ENCODE measurements around the gene OR11A1. TPM values are rescaled to one million over a fixed set of nuclear protein-coding genes. Genes with fewer than 3 reads are reported as not detected.

Gene OR11A1, protein sequence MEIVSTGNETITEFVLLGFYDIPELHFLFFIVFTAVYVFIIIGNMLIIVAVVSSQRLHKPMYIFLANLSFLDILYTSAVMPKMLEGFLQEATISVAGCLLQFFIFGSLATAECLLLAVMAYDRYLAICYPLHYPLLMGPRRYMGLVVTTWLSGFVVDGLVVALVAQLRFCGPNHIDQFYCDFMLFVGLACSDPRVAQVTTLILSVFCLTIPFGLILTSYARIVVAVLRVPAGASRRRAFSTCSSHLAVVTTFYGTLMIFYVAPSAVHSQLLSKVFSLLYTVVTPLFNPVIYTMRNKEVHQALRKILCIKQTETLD
- not detected for total RNA-seq

DNA sequence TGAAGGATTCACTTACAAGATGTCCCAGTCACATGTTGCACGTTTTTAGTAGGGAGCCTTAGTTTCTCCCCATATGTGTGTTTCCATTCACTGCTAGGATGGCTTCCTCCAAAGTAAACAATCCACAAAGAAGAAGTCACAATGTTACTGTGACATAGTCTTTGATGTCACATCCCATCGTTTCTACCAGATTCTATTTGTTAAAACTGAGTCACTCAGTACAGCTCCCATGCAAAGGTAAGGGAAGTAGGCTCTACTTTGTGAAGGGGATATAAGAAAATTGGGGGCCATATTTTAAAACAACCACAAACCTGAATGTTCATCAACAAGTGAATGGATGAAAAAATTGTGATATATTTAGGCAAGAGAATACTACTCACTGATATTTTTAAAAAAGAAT lies at the start of gene OR11A1, which contains the start of gene OR2H1:
TSS of gene OR11A1 (minus strand) at position 101 of the 400 bp plus-strand sequence. CDS start 29,430 bp downstream, outside the sequence.
TSS of gene OR2H1 (plus strand) at position 185 of the 400 bp plus-strand sequence. CDS start 4,615 bp downstream, outside the sequence.
- Mint-ChIP-seq H3K36me3 (no peaks in the 10 kb centered on the region), H3K27ac (no peak within 1 kb of the TSS), H3K9me3 (no peaks in the 10 kb centered on the region)
- DNase-seq (ENCODE audit: low spot score in 2 of 2) (no peak), ATAC-seq (no peak)

DNA sequence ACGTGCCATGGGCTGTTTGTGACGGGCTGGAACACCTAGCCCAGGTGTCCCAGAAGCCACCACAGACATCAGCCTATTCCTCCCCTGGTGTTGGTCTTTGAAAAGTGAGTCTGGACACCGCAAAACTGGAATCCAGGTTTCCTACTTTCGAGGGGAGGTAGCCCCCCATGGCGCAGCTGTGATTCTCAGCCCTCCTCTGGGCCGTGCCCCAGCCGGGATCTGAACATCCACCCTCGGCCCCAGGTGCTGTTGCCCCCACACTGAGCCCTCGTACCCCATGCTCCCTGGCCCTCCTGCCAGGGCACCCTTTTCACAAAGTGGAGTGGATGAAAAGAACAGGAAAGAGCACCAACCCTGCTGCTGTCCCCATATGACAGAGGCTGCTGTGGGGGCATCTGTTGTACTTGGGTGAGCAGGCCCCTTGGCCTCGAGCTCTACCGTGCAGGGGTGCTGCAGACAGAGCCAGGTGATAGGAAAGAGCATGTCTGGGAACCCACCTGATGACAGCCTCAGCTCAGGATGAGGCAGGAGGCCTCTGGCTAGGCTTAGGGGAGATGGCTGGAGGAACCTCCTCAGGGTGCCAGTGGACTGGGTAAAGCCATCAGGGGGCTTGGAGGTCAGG lies 49.7 kb upstream of the OR11A1 start:
- H3K36me3 Mint-ChIP-seq: no peaks in the 10 kb centered on the region
- no peak for ATAC-seq
- no peak for DNase-seq (ENCODE audit: low spot score in 2 of 2)
- no peak overlapping the region for H3K27ac Mint-ChIP-seq
- H3K9me3 Mint-ChIP-seq: no peaks in the 10 kb centered on the region

DNA sequence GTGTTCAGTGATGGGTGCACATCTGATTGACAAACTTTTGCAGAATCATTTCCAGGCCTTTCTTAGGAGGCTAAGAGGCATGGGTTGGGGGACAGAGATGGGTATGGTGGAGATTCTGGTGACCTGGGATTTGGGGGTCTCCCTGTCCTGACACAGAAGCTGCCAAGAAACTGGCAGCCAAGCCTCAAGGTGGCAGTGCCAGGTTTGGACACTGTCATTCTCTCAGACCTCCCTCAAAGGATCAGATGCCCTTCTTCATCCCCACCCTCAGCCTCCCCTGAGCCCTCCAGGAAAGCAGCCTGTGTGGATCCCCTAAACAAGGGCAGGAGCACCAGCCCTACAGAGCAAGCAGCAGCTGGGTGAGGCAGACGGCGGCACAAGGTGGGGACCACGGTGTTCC lies 48.9 kb upstream of the OR11A1 start:
- Mint-ChIP-seq H3K9me3 (no peaks in the 10 kb centered on the region), H3K36me3 (no peaks in the 10 kb centered on the region), H3K27ac (peak overlapping the region in 1 of 2 donors; percentile 4)
- DNase-seq (ENCODE audit: low spot score in 2 of 2) (no peak), ATAC-seq (no peak)

DNA sequence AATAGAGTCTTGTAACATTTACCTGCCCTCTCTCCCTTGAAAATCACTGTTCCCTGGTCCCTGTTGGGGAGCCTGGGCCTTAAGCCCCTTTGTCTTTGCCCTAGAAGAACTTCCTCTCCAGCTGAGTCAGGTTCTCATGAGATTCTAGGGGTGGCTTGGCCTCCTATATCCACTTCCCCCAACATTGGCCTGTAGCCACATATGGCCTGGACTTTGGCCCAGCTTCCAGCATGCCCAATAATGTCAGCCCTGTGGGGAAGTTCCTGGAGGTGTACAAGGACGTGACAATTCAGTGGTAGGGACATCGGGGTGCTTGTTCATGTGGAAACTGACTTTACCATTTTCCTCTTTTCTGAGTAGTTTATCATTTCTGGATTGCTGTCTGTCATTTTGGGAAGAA lies 48.1 kb upstream of the OR11A1 start:
- no peaks in the 10 kb centered on the region for H3K36me3 Mint-ChIP-seq
- ATAC-seq: no peak
- H3K27ac Mint-ChIP-seq: no peak overlapping the region
- DNase-seq (ENCODE audit: low spot score in 2 of 2): no peak
- H3K9me3 Mint-ChIP-seq: no peaks in the 10 kb centered on the region

DNA sequence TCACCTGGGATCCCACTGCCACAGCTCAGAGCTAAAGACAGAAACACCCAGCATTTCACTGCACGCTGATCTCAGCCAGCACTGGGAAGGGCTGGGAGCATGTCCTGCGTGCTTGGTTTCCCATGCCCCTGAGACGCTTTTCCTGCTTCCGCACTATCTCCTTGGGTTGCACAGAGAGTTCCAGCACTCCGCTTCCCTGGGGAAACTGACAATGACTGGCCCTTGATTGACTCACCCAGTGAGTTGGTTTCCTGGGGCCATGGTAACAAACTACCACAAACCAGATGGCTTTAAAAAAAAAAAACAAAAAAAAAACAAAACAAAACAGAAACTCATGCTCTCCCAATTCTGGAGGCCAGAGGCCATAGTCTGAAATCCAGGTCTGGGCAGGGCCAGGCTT lies 45.7 kb upstream of the OR11A1 start:
- H3K27ac Mint-ChIP-seq: no peak overlapping the region

DNA sequence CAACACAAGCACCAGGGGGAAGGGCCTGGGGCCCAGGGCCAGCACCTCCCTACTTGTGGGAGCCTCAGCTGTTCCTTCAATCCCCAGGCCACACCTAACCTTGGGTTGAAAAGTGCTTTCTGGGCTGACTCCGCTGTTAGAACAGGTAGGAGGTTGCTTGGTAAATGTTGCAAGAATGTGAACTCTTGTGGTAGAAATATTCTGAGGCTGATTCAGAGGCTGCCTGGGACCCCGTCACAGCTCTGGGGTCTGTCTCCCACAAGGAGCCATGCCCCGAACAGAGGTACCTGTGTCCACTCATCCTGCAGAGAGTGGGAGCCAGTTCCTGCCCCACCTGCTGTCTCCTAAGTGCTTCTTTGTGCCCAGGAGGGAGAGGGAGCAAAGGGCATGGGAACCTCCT lies 45.3 kb upstream of the OR11A1 start:
- H3K36me3 Mint-ChIP-seq: no peaks in the 10 kb centered on the region

More for the DNA sequence above, 45.7 kb upstream of the OR11A1 start:
- ATAC-seq (no peak), DNase-seq (ENCODE audit: low spot score in 2 of 2) (no peak)
- Mint-ChIP-seq H3K9me3 (no peaks in the 10 kb centered on the region), H3K36me3 (no peaks in the 10 kb centered on the region)

DNA sequence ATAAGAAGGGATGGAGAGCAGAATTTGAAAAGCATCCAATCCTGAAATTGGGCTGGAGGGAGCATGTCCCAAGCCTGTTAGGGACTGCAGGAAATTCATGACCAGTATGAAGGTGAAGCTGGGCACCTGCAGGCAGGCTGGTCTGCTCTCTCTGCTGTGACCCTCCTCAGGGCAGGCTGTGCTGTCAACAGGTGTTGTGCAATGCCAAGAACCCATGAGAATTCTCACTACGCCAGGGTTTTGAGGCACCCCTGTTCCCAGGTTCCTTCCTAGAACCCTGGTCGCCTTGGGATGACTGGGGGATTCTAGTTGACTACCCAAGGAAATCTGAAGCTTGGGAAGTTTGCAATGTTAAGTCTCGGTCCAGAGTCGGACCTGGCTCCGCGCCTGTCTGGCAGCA lies 44.2 kb upstream of the OR11A1 start:
- no peaks in the 10 kb centered on the region for H3K36me3 Mint-ChIP-seq
- no peak overlapping the region for H3K27ac Mint-ChIP-seq
- no peaks in the 10 kb centered on the region for H3K9me3 Mint-ChIP-seq
- ATAC-seq: no peak
- DNase-seq (ENCODE audit: low spot score in 2 of 2): no peak

More for the DNA sequence above, 45.3 kb upstream of the OR11A1 start:
- DNase-seq (ENCODE audit: low spot score in 2 of 2) (no peak), ATAC-seq (no peak)
- no peak overlapping the region for H3K27ac Mint-ChIP-seq
- no peaks in the 10 kb centered on the region for H3K9me3 Mint-ChIP-seq

DNA sequence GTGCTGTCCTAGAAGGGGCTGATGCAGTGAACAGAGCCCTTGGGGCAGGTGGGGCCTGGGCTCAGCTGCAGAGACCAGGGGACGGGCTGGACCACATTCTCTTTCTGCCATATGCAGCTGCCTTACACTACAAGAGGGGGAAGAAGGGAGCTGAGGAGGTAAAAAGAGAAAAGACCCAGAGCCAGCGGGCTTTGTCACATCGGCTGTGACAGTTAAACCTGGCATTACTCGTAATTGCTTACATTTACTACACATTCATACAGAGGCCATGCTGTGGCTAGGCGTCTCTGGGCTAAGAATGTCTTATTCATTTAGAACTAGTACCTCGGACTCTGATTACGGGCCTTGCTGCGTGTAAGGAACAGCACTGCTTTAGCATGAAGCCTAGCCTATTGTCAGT lies 43.7 kb upstream of the OR11A1 start:
- Mint-ChIP-seq H3K27ac (no peak overlapping the region), H3K36me3 (no peaks in the 10 kb centered on the region), H3K9me3 (no peaks in the 10 kb centered on the region)
- DNase-seq (ENCODE audit: low spot score in 2 of 2) (no peak), ATAC-seq (no peak)

DNA sequence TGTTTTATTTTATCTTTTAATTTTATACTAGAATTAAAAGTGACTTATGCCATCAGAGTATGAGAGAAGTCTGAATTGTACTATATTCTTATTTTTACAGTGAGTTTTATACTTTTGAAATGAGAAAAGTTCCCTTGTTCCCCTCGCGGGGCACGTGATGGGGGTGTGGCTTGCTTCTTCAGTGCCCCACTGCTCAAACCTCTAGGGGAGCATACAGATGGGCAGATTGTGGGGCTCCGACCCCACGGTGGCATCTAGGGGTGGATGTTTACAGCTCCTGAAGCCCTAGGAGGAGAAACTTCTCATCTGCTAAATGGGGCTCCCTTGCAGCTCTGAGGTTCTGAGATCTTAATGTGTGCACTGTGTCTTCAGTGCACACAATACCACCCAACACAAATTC lies 42.8 kb upstream of the OR11A1 start:
- no peak for DNase-seq (ENCODE audit: low spot score in 2 of 2)
- H3K27ac Mint-ChIP-seq: no peak overlapping the region

DNA sequence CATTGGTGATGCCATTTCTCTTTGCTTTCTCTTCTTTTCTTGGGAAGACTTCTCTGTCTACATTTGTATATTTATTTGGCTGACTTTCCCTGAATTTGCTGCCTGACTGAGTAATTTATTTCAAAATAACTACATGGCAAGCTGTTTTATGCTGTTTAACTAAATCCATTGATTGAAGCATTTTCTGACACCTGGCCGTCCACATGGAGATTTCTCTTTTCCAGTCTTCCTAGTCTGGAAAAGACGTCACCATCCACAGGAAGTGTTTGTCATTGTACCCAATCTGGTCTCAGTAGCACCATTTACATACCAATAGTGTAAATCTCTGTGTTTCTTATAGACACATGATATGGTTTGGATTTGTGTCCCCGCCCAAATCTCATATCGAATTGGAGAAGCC lies 40.1 kb upstream of the OR11A1 start:
- DNase-seq (ENCODE audit: low spot score in 2 of 2): no peak
- Mint-ChIP-seq H3K36me3 (no peaks in the 10 kb centered on the region), H3K9me3 (no peaks in the 10 kb centered on the region), H3K27ac (no peak overlapping the region)
- no peak for ATAC-seq

More for the DNA sequence above, 42.8 kb upstream of the OR11A1 start:
- no peak for ATAC-seq
- no peaks in the 10 kb centered on the region for H3K9me3 Mint-ChIP-seq
- no peaks in the 10 kb centered on the region for H3K36me3 Mint-ChIP-seq

DNA sequence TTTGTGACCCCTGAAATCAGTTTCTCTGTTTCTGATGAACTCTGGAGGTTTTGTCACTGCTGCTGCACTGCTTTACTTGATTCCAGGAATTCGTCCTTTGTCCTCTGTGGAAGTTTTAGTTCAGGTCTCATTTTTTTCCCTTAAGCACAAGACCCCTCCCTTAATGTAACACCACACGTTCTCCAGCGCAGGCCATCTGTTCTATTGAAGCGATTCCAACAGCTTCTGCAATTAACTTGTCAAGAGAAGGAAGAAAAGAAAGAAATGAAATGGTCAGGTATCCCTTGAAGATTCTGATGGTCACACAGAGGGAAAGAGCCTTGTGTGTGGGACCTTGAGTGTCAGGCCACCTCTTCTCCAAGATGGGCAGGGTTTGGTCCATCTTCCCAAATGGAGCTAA lies 38.7 kb upstream of the OR11A1 start:
- H3K9me3 Mint-ChIP-seq: no peaks in the 10 kb centered on the region
- ATAC-seq: no peak
- DNase-seq (ENCODE audit: low spot score in 2 of 2): no peak
- no peaks in the 10 kb centered on the region for H3K36me3 Mint-ChIP-seq
- no peak overlapping the region for H3K27ac Mint-ChIP-seq

DNA sequence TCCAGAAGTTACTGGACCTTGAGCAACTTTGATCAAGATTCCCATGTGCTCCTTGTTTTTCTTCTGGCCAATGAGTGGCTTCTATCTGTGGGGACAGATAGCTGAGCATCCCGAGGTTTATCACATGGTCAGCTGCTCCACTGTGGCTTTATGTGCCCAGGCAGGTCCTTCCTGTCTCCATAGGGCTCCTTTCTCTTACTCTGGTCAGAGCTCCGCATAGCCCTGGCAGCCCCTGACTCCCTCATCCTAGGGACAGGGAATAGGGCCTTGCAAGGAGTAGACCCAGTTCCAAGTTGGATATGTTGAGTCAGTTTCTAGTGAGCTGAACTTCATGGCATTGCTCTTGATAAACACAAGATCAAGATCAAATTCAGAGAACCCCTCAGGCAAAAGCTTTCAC lies 37.3 kb upstream of the OR11A1 start:
- no peak overlapping the region for H3K27ac Mint-ChIP-seq
- ATAC-seq: no peak
- no peaks in the 10 kb centered on the region for H3K36me3 Mint-ChIP-seq
- H3K9me3 Mint-ChIP-seq: peaks cover 0 to 3% of the 10 kb centered on the region in 2 donors
- DNase-seq (ENCODE audit: low spot score in 2 of 2): no peak

DNA sequence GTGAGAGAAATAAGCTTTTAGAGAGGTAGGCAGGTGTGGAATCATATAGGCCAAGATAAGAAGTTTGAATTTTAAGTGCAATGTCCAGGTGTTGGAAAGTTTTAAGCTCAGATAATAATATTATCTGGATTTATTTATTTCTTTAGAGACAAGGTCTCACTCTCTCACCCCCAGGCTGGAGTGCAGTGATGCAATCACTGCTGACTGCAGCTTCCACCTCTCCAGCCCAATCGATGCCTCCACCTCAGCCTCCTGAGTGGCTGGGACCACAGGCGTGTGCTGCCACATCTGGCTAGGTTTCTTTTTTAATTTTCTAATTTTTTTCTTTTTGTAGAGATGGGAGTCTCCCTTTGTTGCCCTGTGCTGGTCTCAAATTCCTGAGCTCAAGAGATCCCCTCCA lies 36.4 kb upstream of the OR11A1 start:
- DNase-seq (ENCODE audit: low spot score in 2 of 2) (no peak), ATAC-seq (no peak)
- Mint-ChIP-seq H3K27ac (no peak overlapping the region), H3K9me3 (peaks cover 0 to 3% of the 10 kb centered on the region in 2 donors), H3K36me3 (no peaks in the 10 kb centered on the region)

DNA sequence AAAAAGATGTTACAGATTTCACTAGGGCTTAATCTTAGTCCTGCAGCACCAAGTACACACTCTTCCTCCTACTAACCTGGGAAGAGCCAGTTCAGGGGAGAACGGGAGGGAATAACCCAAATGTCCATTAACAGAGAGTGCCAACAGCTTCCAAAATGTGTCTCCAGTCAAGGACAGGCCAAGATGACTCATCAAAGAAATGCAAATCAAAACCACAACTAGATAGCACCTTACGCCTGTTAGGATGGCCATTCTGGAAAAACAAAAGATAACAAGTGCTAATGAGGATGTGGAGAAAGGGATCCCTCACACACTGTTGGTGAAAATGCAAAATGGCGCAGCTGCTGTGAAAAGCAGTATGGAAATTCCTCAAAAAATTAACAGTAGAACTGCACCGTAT lies 34.7 kb upstream of the OR11A1 start:
- Mint-ChIP-seq H3K27ac (no peak overlapping the region), H3K36me3 (no peaks in the 10 kb centered on the region), H3K9me3 (peaks cover 0 to 3% of the 10 kb centered on the region in 2 donors)
- ATAC-seq (no peak), DNase-seq (ENCODE audit: low spot score in 2 of 2) (no peak)

DNA sequence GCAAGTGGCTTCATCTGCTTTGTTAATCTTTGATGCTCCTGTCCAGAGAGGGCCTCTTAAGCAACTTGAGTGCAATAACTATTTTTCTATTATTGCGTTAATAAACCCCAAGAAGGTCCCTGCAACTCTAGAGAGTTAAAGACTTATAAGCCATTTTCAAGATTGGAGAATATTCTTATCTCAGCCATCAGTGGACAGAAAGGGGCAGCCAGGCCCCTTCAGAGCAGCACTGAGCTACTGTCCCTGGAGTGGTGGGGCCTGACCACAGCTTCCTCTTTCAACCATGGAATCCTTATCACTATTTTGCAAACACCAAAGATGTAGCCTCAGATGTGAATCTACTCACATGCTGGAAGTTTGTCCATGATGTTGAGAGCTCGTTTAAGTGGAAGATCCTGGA lies 33.7 kb upstream of the OR11A1 start:
- DNase-seq (ENCODE audit: low spot score in 2 of 2) (no peak), ATAC-seq (no peak)
- Mint-ChIP-seq H3K27ac (no peak overlapping the region), H3K36me3 (no peaks in the 10 kb centered on the region), H3K9me3 (peaks cover 0 to 3% of the 10 kb centered on the region in 2 donors)

DNA sequence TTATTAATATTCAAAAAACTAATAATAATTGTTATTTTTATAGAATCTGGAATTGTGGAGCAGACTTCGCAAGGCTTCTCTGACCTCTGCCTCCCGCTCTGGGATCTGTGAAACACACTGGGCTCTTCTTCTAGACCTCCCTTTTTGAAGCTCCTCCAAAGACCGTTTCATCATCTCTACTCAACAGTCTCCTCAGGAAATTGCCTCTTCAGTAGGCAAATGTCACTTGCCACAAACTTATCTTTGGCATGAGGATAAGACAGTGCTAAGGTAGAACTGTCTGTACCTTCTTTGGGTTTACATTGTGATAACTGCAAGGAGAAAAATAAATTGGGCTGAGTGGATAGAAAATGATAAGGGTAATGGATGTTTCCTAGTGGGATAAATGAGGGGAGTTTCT lies 33.2 kb upstream of the OR11A1 start:
- ATAC-seq (no peak), DNase-seq (ENCODE audit: low spot score in 2 of 2) (no peak)
- Mint-ChIP-seq H3K36me3 (no peaks in the 10 kb centered on the region), H3K9me3 (peaks cover 0 to 3% of the 10 kb centered on the region in 2 donors), H3K27ac (no peak overlapping the region)

DNA sequence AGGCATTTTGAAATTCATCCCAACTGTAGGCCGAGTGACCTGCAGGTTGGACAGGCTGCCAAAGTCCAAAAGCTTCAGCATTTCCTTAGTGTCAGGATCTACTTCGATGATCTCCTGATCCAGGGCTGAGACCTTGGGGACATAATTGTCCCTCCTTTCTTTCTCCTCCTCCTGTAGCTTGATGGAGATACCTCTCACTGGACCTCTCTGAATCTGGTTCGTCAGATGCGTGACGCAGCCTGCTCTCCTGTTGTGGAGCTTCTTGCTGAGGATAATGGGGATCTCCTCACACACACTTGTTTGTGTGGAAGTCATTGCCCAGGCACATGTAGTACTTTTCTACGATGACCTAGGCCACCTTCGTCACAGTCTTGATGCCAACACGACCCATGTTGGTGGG lies 32.4 kb upstream of the OR11A1 start:
- ATAC-seq (peak in 1 of 2 donors; percentile 64), DNase-seq (ENCODE audit: low spot score in 2 of 2) (no peak)
- Mint-ChIP-seq H3K36me3 (no peaks in the 10 kb centered on the region), H3K27ac (no peak overlapping the region), H3K9me3 (peaks cover 0 to 3% of the 10 kb centered on the region in 2 donors)

DNA sequence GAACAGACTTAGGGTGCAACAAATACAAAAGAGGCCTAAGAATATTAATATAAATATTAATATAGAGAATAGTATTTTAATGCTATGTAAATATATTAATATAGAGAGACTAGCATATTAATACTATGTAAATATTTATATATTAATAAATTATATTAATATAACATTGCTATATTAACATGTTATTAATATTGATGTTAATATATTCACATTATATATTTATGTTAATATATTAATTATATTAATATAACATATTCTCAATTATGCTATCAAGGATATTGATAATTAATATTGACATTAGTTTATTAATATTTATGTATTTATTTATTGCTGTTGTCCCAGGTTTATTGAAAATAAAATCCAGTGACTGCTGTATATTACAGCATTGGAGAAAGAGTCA lies 32.0 kb upstream of the OR11A1 start:
- H3K36me3 Mint-ChIP-seq: no peaks in the 10 kb centered on the region
- H3K9me3 Mint-ChIP-seq: peaks cover 0 to 3% of the 10 kb centered on the region in 2 donors

More for the DNA sequence above, 32.0 kb upstream of the OR11A1 start:
- H3K27ac Mint-ChIP-seq: no peak overlapping the region
- DNase-seq (ENCODE audit: low spot score in 2 of 2) (no peak), ATAC-seq (no peak)
